Neuronal stem cell (in vitro differentiated cells): ENCODE measurements around the gene PDLIM5.
"Not testable (repeated sequence)": the region's sequence is repeated elsewhere in the genome, so short reads cannot be mapped to it uniquely, and the experiment has no call there.

Source experiments
- DNase-seq: peaks from one replicate; pipeline ENCODE4 v3.0.0-alpha.2; 2013; ENCODE audit warnings: low spot score
- H2AFZ ChIP-seq: one replicate; pipeline ENCODE4 v1.6.1; 2013; ENCODE audit warnings: mild to moderate bottlenecking, low read length, inconsistent platforms
- H2AK5ac ChIP-seq: 2 replicates; pipeline ENCODE4 v1.6.1; 2013; ENCODE audit warnings: low read depth, mild to moderate bottlenecking, inconsistent platforms, low read length, moderate library complexity, mixed read lengths
- H2BK120ac ChIP-seq: 2 replicates; pipeline ENCODE4 v1.6.1; 2013; ENCODE audit warnings: low read depth, mild to moderate bottlenecking, inconsistent platforms, low read length, moderate library complexity, mixed read lengths
- H2BK12ac ChIP-seq: one replicate; pipeline ENCODE4 v1.6.1; 2013; ENCODE audit warnings: low read length, inconsistent platforms
- H2BK15ac ChIP-seq: 2 replicates; pipeline ENCODE4 v1.6.1; 2013; ENCODE audit warnings: mild to moderate bottlenecking, low read length, inconsistent platforms, mixed read lengths
- H2BK5ac ChIP-seq: one replicate; pipeline ENCODE4 v1.6.1; 2013; ENCODE audit warnings: inconsistent platforms, mild to moderate bottlenecking, low read length, moderate library complexity
- H3K14ac ChIP-seq: one replicate; pipeline ENCODE4 v1.6.1; 2013; ENCODE audit warnings: low read length, inconsistent platforms
- H3K18ac ChIP-seq: 2 replicates; pipeline ENCODE4 v1.6.1; 2013; ENCODE audit warnings: low read length, inconsistent platforms
- H3K23ac ChIP-seq: 2 replicates; pipeline ENCODE4 v1.6.1; 2013; ENCODE audit warnings: low read depth, mild to moderate bottlenecking, mixed read lengths, low read length, inconsistent platforms; ENCODE audit not compliant: poor library complexity
- H3K27ac ChIP-seq: replicated peaks from 3 replicates; pipeline ENCODE4 v1.5.1; 2013; ENCODE audit warnings: low read length, inconsistent platforms
- H3K27me3 ChIP-seq, 3 experiments: 2 replicates each; pipeline ENCODE4 v1.6.1; 2013; ENCODE audit warnings: low read length in 3 of 3, mild to moderate bottlenecking in 2 of 3, inconsistent platforms in 1 of 3, low read depth in 1 of 3, mixed read lengths in 1 of 3, moderate library complexity in 1 of 3; ENCODE audit not compliant: control insufficient read depth in 3 of 3, insufficient read depth in 3 of 3
- H3K36me3 ChIP-seq, 2 donors: replicated peaks in 1 of 2; 2 replicates each; pipeline ENCODE4 v1.6.1; 2013; ENCODE audit warnings: low read length in 2 of 2; ENCODE audit not compliant: control insufficient read depth in 2 of 2, insufficient read depth in 2 of 2
- H3K4ac ChIP-seq: 2 replicates; pipeline ENCODE4 v1.6.1; 2013; ENCODE audit warnings: inconsistent platforms, mild to moderate bottlenecking, low read length, moderate library complexity
- H3K4me1 ChIP-seq, 2 donors: 1 replicate in 1 of 2; 2 replicates in 1 of 2; pipeline ENCODE4 v1.6.1; 2013; ENCODE audit warnings: low read length in 2 of 2, low read depth in 1 of 2; ENCODE audit not compliant: control insufficient read depth in 2 of 2, insufficient read depth in 1 of 2
- H3K4me2 ChIP-seq: one replicate; pipeline ENCODE4 v1.6.1; 2013; ENCODE audit warnings: mild to moderate bottlenecking, low read length, inconsistent platforms; ENCODE audit not compliant: insufficient read depth, poor library complexity, severe bottlenecking
- H3K4me3 ChIP-seq, 2 donors: 2 replicates each; pipeline ENCODE4 v1.5.1; 2013; ENCODE audit warnings: low read length in 2 of 2, mild to moderate bottlenecking in 2 of 2, inconsistent platforms in 1 of 2, moderate library complexity in 1 of 2
- H3K79me1 ChIP-seq: one replicate; pipeline ENCODE4 v1.6.1; 2013; ENCODE audit warnings: low read depth, mild to moderate bottlenecking, inconsistent platforms, low read length, moderate library complexity
- H3K9ac ChIP-seq: one replicate; pipeline ENCODE4 v1.6.1; 2013; ENCODE audit warnings: mild to moderate bottlenecking, low read depth, low read length, inconsistent platforms; ENCODE audit not compliant: poor library complexity
- H3K9me3 ChIP-seq, 2 donors: replicated peaks in 1 of 2; 2 replicates each; pipeline versions ENCODE3 to v1.6.1; 2013; ENCODE audit warnings: low read length in 2 of 2, mild to moderate bottlenecking in 2 of 2, inconsistent platforms in 1 of 2, low read depth in 1 of 2, mixed read lengths in 1 of 2, moderate library complexity in 1 of 2; ENCODE audit not compliant: control insufficient read depth in 2 of 2, insufficient read depth in 1 of 2
- H4K8ac ChIP-seq: one replicate; pipeline ENCODE4 v1.6.1; 2013; ENCODE audit warnings: low read depth, mild to moderate bottlenecking, inconsistent platforms, low read length, moderate library complexity
- H4K91ac ChIP-seq: one replicate; pipeline ENCODE4 v1.6.1; 2013; ENCODE audit warnings: low read length, low read depth, mild to moderate bottlenecking, inconsistent platforms; ENCODE audit not compliant: poor library complexity
- WGBS, 2 donors: extraction: QIAGEN DNeasy Blood & Tissue Kit; methylation state at CpG; one replicate each; pipeline ENCODE4 v1.1.7; 2013; ENCODE audit warnings: missing lambda C conversion rate in 2 of 2, mixed read lengths in 1 of 2; ENCODE audit not compliant: insufficient read length in 2 of 2, insufficient replicate concordance in 1 of 2; ENCODE audit errors: extremely low coverage in 2 of 2; 5-methylcytosine and 5-hydroxymethylcytosine counted together

PDLIM5 gene

GRCh38 chr4:94660614-94661013, 208.9 kb downstream of the PDLIM5 start:
- no peak overlapping the region for H2AK5ac ChIP-seq
- no peak overlapping the region for H4K8ac ChIP-seq
- no peak overlapping the region for H3K4ac ChIP-seq
- no peak overlapping the region for H3K4me3 ChIP-seq
- H2BK5ac ChIP-seq, result no peak overlapping the region
- no peak overlapping the region for H3K4me2 ChIP-seq
- H3K23ac ChIP-seq, result no peak overlapping the region
- no peak overlapping the region for H4K91ac ChIP-seq
- H2AFZ ChIP-seq, result no peak overlapping the region
- no peak overlapping the region for H3K18ac ChIP-seq
- DNase-seq, result no peak
- H3K9ac ChIP-seq, result no peak overlapping the region
- H3K4me1 ChIP-seq, result no peaks in the 10 kb centered on the region
- H3K36me3 ChIP-seq, result peaks cover 3 to 41% of the 10 kb centered on the region in 2 donors
- no CpG with 5 or more reads among the region's 3 CpGs for WGBS, 2 donors
- H2BK120ac ChIP-seq, result no peak overlapping the region
- no peaks in the 10 kb centered on the region for H3K9me3 ChIP-seq
- H3K27me3 ChIP-seq, result no peaks in the 10 kb centered on the region
- no peak overlapping the region for H3K14ac ChIP-seq
- H3K79me1 ChIP-seq, result no peaks in the 10 kb centered on the region
- H2BK12ac ChIP-seq, result no peak overlapping the region
- H3K27ac ChIP-seq, result no peak overlapping the region
- no peak overlapping the region for H2BK15ac ChIP-seq

DNA sequence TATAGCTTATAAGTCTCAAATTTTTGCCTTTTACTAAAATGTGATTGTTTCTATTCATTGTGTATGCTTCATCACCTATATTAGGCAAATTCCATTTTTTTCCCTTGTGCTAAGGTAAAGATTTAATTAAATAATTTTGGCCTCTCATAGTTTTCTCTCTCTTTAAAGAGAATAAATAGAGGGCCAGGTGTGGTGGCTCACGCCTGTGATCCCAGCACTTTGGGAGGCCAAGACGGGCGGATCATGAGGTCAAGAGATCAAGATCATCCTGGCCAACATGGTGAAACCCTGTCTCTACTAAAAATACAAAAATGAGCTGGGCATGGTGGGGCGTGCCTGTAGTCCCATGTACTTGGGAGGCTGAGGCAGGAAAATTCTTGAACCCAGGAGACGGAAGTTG, 213.3 kb downstream of the PDLIM5 start:
- H2BK12ac ChIP-seq, H4K8ac ChIP-seq, H3K4ac ChIP-seq, H2AK5ac ChIP-seq, H2BK5ac ChIP-seq, H3K9ac ChIP-seq, H2BK120ac ChIP-seq, DNase-seq, H3K14ac ChIP-seq, H3K4me1 ChIP-seq, H3K4me3 ChIP-seq, H2BK15ac ChIP-seq, H3K18ac ChIP-seq, H4K91ac ChIP-seq, H3K4me2 ChIP-seq, H3K27me3 ChIP-seq, H3K79me1 ChIP-seq, H3K23ac ChIP-seq, H2AFZ ChIP-seq, H3K9me3 ChIP-seq, H3K27ac ChIP-seq: not testable (repeated sequence)
- peaks cover 3 to 21% of the 10 kb centered on the region in 2 donors for H3K36me3 ChIP-seq
- no CpG with 5 or more reads among the region's 5 CpGs for WGBS, 2 donors

DNA sequence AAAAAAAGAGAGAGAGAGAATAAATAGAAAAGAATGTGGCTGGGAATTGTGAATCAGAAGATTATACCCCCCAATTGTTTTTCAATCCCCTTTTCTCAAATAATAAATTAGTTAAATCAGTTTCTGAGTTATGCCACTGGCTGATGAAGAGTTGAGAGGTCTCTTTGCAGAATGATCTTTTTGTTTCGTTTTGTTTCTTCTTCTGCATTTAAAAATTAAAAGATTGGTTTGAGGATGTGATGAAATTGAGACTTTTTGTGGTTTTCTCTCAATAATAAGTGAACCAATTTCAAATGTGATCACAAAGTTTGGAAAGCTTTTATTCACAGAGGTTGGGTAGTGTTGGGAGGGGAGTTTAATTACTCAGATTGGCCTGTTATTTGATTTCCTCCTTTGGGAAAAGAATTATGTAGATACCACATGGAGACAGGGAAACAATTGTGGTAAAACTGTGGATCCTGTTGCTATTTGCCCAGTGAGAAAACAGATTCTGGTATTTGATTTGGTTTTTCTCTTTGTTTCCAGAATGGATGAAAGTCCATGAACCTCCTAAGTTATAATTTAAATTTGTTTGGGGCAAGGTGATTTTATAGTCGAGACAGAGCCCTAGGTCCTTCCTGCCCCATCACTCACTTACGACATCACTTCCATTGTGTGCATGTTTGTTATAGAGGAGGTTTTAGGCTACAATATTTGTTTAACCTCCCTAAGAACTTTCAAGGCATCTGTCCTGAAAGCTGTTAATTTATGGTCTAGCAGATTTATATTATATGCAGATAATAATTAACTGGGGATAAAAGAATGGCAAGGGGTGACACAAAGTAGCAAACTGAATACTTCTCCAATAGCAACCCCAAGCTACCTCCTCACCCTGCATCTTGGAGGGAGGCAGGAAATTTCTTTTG, 214.0 kb downstream of the PDLIM5 start:
- no peak overlapping the region for H2AFZ ChIP-seq
- no peak overlapping the region for H3K4me2 ChIP-seq
- H3K23ac ChIP-seq, result no peak overlapping the region
- H4K8ac ChIP-seq, result no peak overlapping the region
- H2BK5ac ChIP-seq, result no peak overlapping the region
- no peak overlapping the region for H3K4me3 ChIP-seq
- WGBS, 2 donors, result no CpG with 5 or more reads among the region's 3 CpGs
- no peak overlapping the region for H3K4ac ChIP-seq
- H3K36me3 ChIP-seq, result peaks cover 0 to 21% of the 10 kb centered on the region in 2 donors
- no peaks in the 10 kb centered on the region for H3K79me1 ChIP-seq
- no peak overlapping the region for H2BK15ac ChIP-seq
- no peaks in the 10 kb centered on the region for H3K9me3 ChIP-seq
- H3K14ac ChIP-seq, result no peak overlapping the region
- no peak overlapping the region for H3K9ac ChIP-seq
- no peaks in the 10 kb centered on the region for H3K4me1 ChIP-seq
- no peak overlapping the region for H2BK12ac ChIP-seq
- no peak overlapping the region for H4K91ac ChIP-seq
- H3K27me3 ChIP-seq, result no peaks in the 10 kb centered on the region
- H3K18ac ChIP-seq, result no peak overlapping the region
- DNase-seq, result no peak
- H2AK5ac ChIP-seq, result no peak overlapping the region
- no peak overlapping the region for H3K27ac ChIP-seq
- no peak overlapping the region for H2BK120ac ChIP-seq

DNA sequence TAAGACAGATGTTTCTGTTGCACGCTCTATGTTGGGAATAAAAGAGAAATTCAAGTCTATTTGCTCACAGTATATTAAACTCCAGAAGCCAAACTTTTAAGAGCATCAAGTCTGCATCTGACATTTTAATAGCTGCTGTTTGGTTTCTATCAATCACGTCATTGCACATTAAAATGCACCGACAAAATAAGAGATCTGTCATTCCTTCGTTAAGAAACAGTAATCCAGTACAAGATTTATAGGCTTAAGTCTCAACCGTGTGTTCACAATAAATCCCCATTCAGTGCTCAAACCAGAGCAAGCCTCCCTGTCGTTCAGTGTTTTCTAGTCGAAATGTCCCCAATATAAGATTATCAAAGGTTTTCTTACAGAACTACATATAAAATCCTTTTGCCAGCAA, 217.0 kb downstream of the PDLIM5 start:
- H3K27me3 ChIP-seq, result no peaks in the 10 kb centered on the region
- no peak overlapping the region for H2BK15ac ChIP-seq
- DNase-seq, result no peak
- H3K18ac ChIP-seq, result no peak overlapping the region
- no peaks in the 10 kb centered on the region for H3K9me3 ChIP-seq
- H3K4ac ChIP-seq, result no peak overlapping the region
- H2BK12ac ChIP-seq, result no peak overlapping the region
- no peaks in the 10 kb centered on the region for H3K4me1 ChIP-seq
- H3K9ac ChIP-seq, result no peak overlapping the region
- WGBS, 2 donors, result no CpG with 5 or more reads among the region's 7 CpGs
- no peak overlapping the region for H2BK5ac ChIP-seq
- H3K36me3 ChIP-seq, result peaks cover 0 to 8% of the 10 kb centered on the region in 2 donors
- no peak overlapping the region for H2AK5ac ChIP-seq
- H3K4me3 ChIP-seq, result no peak overlapping the region
- no peak overlapping the region for H4K91ac ChIP-seq
- no peak overlapping the region for H3K27ac ChIP-seq
- H3K79me1 ChIP-seq, result no peaks in the 10 kb centered on the region
- H4K8ac ChIP-seq, result no peak overlapping the region
- no peak overlapping the region for H3K14ac ChIP-seq
- H2AFZ ChIP-seq, result no peak overlapping the region
- no peak overlapping the region for H3K23ac ChIP-seq
- H3K4me2 ChIP-seq, result no peak overlapping the region
- no peak overlapping the region for H2BK120ac ChIP-seq
